Osteocyte (in vitro differentiated cells): ENCODE results near the gene PSMA2. TPM values are rescaled to one million over a fixed set of nuclear protein-coding genes. Genes with fewer than 3 reads are reported as not detected.
"Not testable (repeated sequence)": the region's sequence is repeated elsewhere in the genome, so short reads cannot be mapped to it uniquely, and the experiment has no call there.

Experiments used
- DNase-seq: peaks from one replicate; pipeline ENCODE4 v3.0.0; 2021; ENCODE audit warnings: mixed read lengths; ENCODE audit not compliant: unreplicated experiment; ENCODE audit errors: extremely low spot score
- H3K27ac Mint-ChIP-seq: one replicate; pipeline ENCODE4 v1.8.0; 2021; ENCODE audit warnings: mild to moderate bottlenecking, mixed read lengths; ENCODE audit not compliant: unreplicated experiment
- H3K27me3 Mint-ChIP-seq: one replicate; pipeline ENCODE4 v1.8.0; 2021; ENCODE audit warnings: mixed read lengths; ENCODE audit not compliant: unreplicated experiment
- H3K36me3 Mint-ChIP-seq: one replicate; pipeline ENCODE4 v1.8.0; 2021; ENCODE audit warnings: mixed read lengths; ENCODE audit not compliant: unreplicated experiment
- H3K4me1 Mint-ChIP-seq: one replicate; pipeline ENCODE4 v1.8.0; 2021; ENCODE audit warnings: mixed read lengths; ENCODE audit not compliant: unreplicated experiment
- H3K4me3 Mint-ChIP-seq: one replicate; pipeline ENCODE4 v1.8.0; 2021; ENCODE audit warnings: mild to moderate bottlenecking, moderate library complexity, mixed read lengths; ENCODE audit not compliant: unreplicated experiment
- H3K9me3 Mint-ChIP-seq: one replicate; pipeline ENCODE4 v1.8.0; 2021; ENCODE audit warnings: mixed read lengths; ENCODE audit not compliant: unreplicated experiment
- CTCF ChIP-seq: fragments of 200-600 bp; sonication (generic); IDR thresholded peaks from 2 replicates; pipeline ENCODE4 v1.5.0; 2021; ENCODE audit warnings: antibody characterized with exemption, mild to moderate bottlenecking, moderate library complexity
- total RNA-seq: library from RNA; stranded (reverse); gene quantifications from 2 replicates; pipeline ENCODE4 v1.2.1, GENCODE V29; 2021

PSMA2 gene
- total RNA-seq, 1 donor from 2014 or later, result 65.0 TPM

- no peak for DNase-seq
- Mint-ChIP-seq H3K27me3 (peaks cover 7% of the 10 kb centered on the region), H3K9me3 (no peaks in the 10 kb centered on the region), H3K27ac (no peak overlapping the region), H3K36me3 (no peaks in the 10 kb centered on the region), H3K4me1 (peaks cover 19% of the 10 kb centered on the region), H3K4me3 (peak overlapping the region; percentile 72)
- no peak for TF ChIP-seq CTCF
Observed at GRCh38 chr7:42886893-42887505, 45.0 kb downstream of the PSMA2 start.

- TF ChIP-seq CTCF, result peak; percentile 56
- no peak overlapping the region for H3K27ac Mint-ChIP-seq
- peaks cover 19% of the 10 kb centered on the region for H3K4me1 Mint-ChIP-seq
- no peak for DNase-seq
- no peaks in the 10 kb centered on the region for H3K36me3 Mint-ChIP-seq
- no peaks in the 10 kb centered on the region for H3K9me3 Mint-ChIP-seq
- H3K27me3 Mint-ChIP-seq, result peaks cover 7% of the 10 kb centered on the region
- no peak overlapping the region for H3K4me3 Mint-ChIP-seq
Observed at GRCh38 chr7:42886129-42886528, 45.8 kb downstream of the PSMA2 start.

GRCh38 chr7:42885183-42885582, 46.8 kb downstream of the PSMA2 start:
- H3K36me3 Mint-ChIP-seq, DNase-seq, H3K27me3 Mint-ChIP-seq, H3K27ac Mint-ChIP-seq, H3K4me3 Mint-ChIP-seq, H3K9me3 Mint-ChIP-seq: not testable (repeated sequence)
- peaks cover 23% of the 10 kb centered on the region for H3K4me1 Mint-ChIP-seq

- Mint-ChIP-seq H3K27me3 (peaks cover 7% of the 10 kb centered on the region), H3K36me3 (no peaks in the 10 kb centered on the region), H3K4me1 (peaks cover 19% of the 10 kb centered on the region), H3K4me3 (no peak overlapping the region), H3K9me3 (no peaks in the 10 kb centered on the region), H3K27ac (no peak overlapping the region)
- no peak for TF ChIP-seq CTCF
- no peak for DNase-seq
Observed at GRCh38 chr7:42883950-42884349, 48.0 kb downstream of the PSMA2 start.

GRCh38 chr7:42880392-42880791, 51.6 kb downstream of the PSMA2 start:
- no peak overlapping the region for H3K27ac Mint-ChIP-seq
- H3K36me3 Mint-ChIP-seq, result no peaks in the 10 kb centered on the region
- H3K27me3 Mint-ChIP-seq, result no peaks in the 10 kb centered on the region
- H3K9me3 Mint-ChIP-seq, result no peaks in the 10 kb centered on the region
- no peak for TF ChIP-seq CTCF
- no peak for DNase-seq
- H3K4me1 Mint-ChIP-seq, result peaks cover 4% of the 10 kb centered on the region
- no peak overlapping the region for H3K4me3 Mint-ChIP-seq

GRCh38 chr7:42878303-42878702, 53.7 kb downstream of the PSMA2 start:
- no peak overlapping the region for H3K27ac Mint-ChIP-seq
- H3K4me3 Mint-ChIP-seq, result no peak overlapping the region
- peaks cover 4% of the 10 kb centered on the region for H3K4me1 Mint-ChIP-seq
- H3K9me3 Mint-ChIP-seq, result no peaks in the 10 kb centered on the region
- H3K27me3 Mint-ChIP-seq, result no peaks in the 10 kb centered on the region
- no peaks in the 10 kb centered on the region for H3K36me3 Mint-ChIP-seq
- no peak for DNase-seq
- no peak for TF ChIP-seq CTCF
